Fibroblast of mammary gland (primary cell): ENCODE data around the gene YWHAQ.

Experiments used
- DNase-seq: peaks from one replicate; pipeline ENCODE4 v3.0.0-alpha.2; 2010; ENCODE audit warnings: low read depth
- H3K4me3 ChIP-seq: 2 replicates; pipeline ENCODE4 v1.5.1; 2011; ENCODE audit warnings: low read depth, mild to moderate bottlenecking, low read length, moderate library complexity; ENCODE audit not compliant: control insufficient read depth
- CTCF ChIP-seq: conservative IDR thresholded peaks from 2 replicates; pipeline ENCODE4 v1.5.1; 2011; ENCODE audit warnings: low read depth, low read length, inconsistent platforms; ENCODE audit not compliant: control insufficient read depth, insufficient read depth

The YWHAQ gene

GRCh38 chr2:9650119-9650821 lies 19.5 kb upstream of the YWHAQ start:
- H3K4me3 ChIP-seq = no peak overlapping the region
- no peak for DNase-seq
- TF ChIP-seq CTCF = no peak

- DNase-seq = no peak
- TF ChIP-seq CTCF = no peak
Observed at GRCh38 chr2:9649261-9649660, 18.5 kb upstream of the YWHAQ start.

GRCh38 chr2:9648821-9649220 lies 18.0 kb upstream of the YWHAQ start:
- H3K4me3 ChIP-seq = no peak overlapping the region
- TF ChIP-seq CTCF = no peak
- no peak for DNase-seq

More at GRCh38 chr2:9649261-9649660, 18.5 kb upstream of the YWHAQ start:
- no peak overlapping the region for H3K4me3 ChIP-seq

- no peak for DNase-seq
- H3K4me3 ChIP-seq = no peak overlapping the region
- no peak for TF ChIP-seq CTCF
Observed at GRCh38 chr2:9647884-9648283, 17.1 kb upstream of the YWHAQ start.

- TF ChIP-seq CTCF = no peak
- H3K4me3 ChIP-seq = no peak overlapping the region
- DNase-seq = no peak
Observed at GRCh38 chr2:9646196-9647030, 15.6 kb upstream of the YWHAQ start.

- H3K4me3 ChIP-seq = no peak overlapping the region
- no peak for TF ChIP-seq CTCF
- DNase-seq = no peak
Observed at GRCh38 chr2:9644603-9645002, 13.8 kb upstream of the YWHAQ start.

- no peak overlapping the region for H3K4me3 ChIP-seq
- no peak for TF ChIP-seq CTCF
- no peak for DNase-seq
Observed at GRCh38 chr2:9644021-9644420, 13.2 kb upstream of the YWHAQ start.
